ENCODE results near the gene MIA.

- TF ChIP-seq EZH2 (IDR thresholded peaks at IDR 0.05; ENCODE audit: insufficient read depth, poor library complexity, severe bottlenecking) (no peak), EZH2phosphoT487 (IDR thresholded peaks at IDR 0.05; ENCODE audit: insufficient read depth, low read depth) (no peak)
These were observed 30.0 kb downstream of the MIA start for GRCh38 chr19:40805258-40805868.

Measured in GM23248 (cell line).